H9 (cell line): ENCODE results near the gene MALL. TPM values are rescaled to one million over a fixed set of nuclear protein-coding genes. Genes with fewer than 3 reads are reported as not detected.
"Not testable (repeated sequence)": the region's sequence is repeated elsewhere in the genome, so short reads cannot be mapped to it uniquely, and the experiment has no call there.

ENCODE experiments used
- DNase-seq: peaks from one replicate; pipeline ENCODE4 v3.0.0-alpha.2; 2017
- H2AFZ ChIP-seq: one replicate; pipeline ENCODE4 v1.6.1; 2013; ENCODE audit warnings: mild to moderate bottlenecking, low read length, control low read depth, moderate library complexity
- H2AK5ac ChIP-seq: 2 replicates; pipeline ENCODE4 v1.6.1; 2013; ENCODE audit warnings: low read length, control low read depth, mixed read lengths; ENCODE audit not compliant: insufficient read length
- H2BK120ac ChIP-seq: one replicate; pipeline ENCODE4 v1.6.1; 2013; ENCODE audit warnings: low read depth, mild to moderate bottlenecking, low read length, control low read depth, inconsistent platforms; ENCODE audit not compliant: poor library complexity, severe bottlenecking
- H2BK12ac ChIP-seq: 2 replicates; pipeline ENCODE4 v1.6.1; 2013; ENCODE audit warnings: low read length, control low read depth, mixed read lengths, low read depth; ENCODE audit not compliant: insufficient read length
- H2BK15ac ChIP-seq: 2 replicates; pipeline ENCODE4 v1.6.1; 2013; ENCODE audit warnings: low read depth, low read length, control low read depth
- H2BK20ac ChIP-seq: one replicate; pipeline ENCODE4 v1.6.1; 2013; ENCODE audit warnings: low read depth, mild to moderate bottlenecking, low read length, control low read depth, inconsistent platforms; ENCODE audit not compliant: poor library complexity, severe bottlenecking
- H2BK5ac ChIP-seq: 2 replicates; pipeline ENCODE4 v1.6.1; 2013; ENCODE audit warnings: low read length, control low read depth, mixed read lengths; ENCODE audit not compliant: insufficient read length
- H3K14ac ChIP-seq: 2 replicates; pipeline ENCODE4 v1.6.1; 2013; ENCODE audit warnings: low read length, control low read depth; ENCODE audit not compliant: insufficient read depth
- H3K18ac ChIP-seq: 2 replicates; pipeline ENCODE4 v1.6.1; 2013; ENCODE audit warnings: low read depth, mild to moderate bottlenecking, mixed read lengths, low read length, control low read depth; ENCODE audit not compliant: insufficient read length
- H3K23ac ChIP-seq: 2 replicates; pipeline ENCODE4 v1.6.1; 2013; ENCODE audit warnings: low read length, control low read depth, mixed read lengths, low read depth; ENCODE audit not compliant: insufficient read length
- H3K23me2 ChIP-seq: 2 replicates; pipeline ENCODE4 v1.6.1; 2013; ENCODE audit warnings: low read depth, mild to moderate bottlenecking, mixed read lengths, low read length, control low read depth; ENCODE audit not compliant: insufficient read length, poor library complexity, severe bottlenecking
- H3K27ac ChIP-seq: 2 replicates; pipeline ENCODE4 v1.5.1; 2013; ENCODE audit warnings: low read length, control low read depth, mixed read lengths, low read depth; ENCODE audit not compliant: insufficient read length
- H3K27me3 ChIP-seq: 2 replicates; pipeline ENCODE4 v1.6.1; 2013; ENCODE audit warnings: low read length, control low read depth, inconsistent platforms; ENCODE audit not compliant: insufficient read depth
- H3K4ac ChIP-seq: 2 replicates; pipeline ENCODE4 v1.6.1; 2013; ENCODE audit warnings: low read depth, mild to moderate bottlenecking, control low read depth, inconsistent platforms, low read length, moderate library complexity
- H3K4me1 ChIP-seq: 2 replicates; pipeline ENCODE4 v1.6.1; 2013; ENCODE audit warnings: low read length, control low read depth, inconsistent platforms; ENCODE audit not compliant: insufficient read depth
- H3K4me2 ChIP-seq: 2 replicates; pipeline ENCODE4 v1.6.1; 2013; ENCODE audit warnings: low read length, control low read depth, mixed read lengths; ENCODE audit not compliant: insufficient read length, insufficient read depth
- H3K56ac ChIP-seq: 2 replicates; pipeline ENCODE4 v1.6.1; 2013; ENCODE audit warnings: low read depth, mild to moderate bottlenecking, mixed read lengths, low read length, control low read depth; ENCODE audit not compliant: insufficient read length
- H3K79me1 ChIP-seq: 2 replicates; pipeline ENCODE4 v1.6.1; 2013; ENCODE audit warnings: low read depth, mild to moderate bottlenecking, moderate library complexity, low read length, control low read depth, inconsistent platforms; ENCODE audit not compliant: insufficient read depth, poor library complexity, severe bottlenecking
- H3K79me2 ChIP-seq: 2 replicates; pipeline ENCODE4 v1.6.1; 2013; ENCODE audit warnings: low read length, control low read depth, inconsistent platforms; ENCODE audit not compliant: insufficient read depth
- H3K9ac ChIP-seq: 2 replicates; pipeline ENCODE4 v1.6.1; 2013; ENCODE audit warnings: low read length, control low read depth, mixed read lengths; ENCODE audit not compliant: insufficient read length; ENCODE audit errors: extremely low read depth
- H3K9me3 ChIP-seq: one replicate; pipeline ENCODE4 v1.6.1; 2013; ENCODE audit warnings: low read depth, low read length, inconsistent platforms; ENCODE audit not compliant: control insufficient read depth
- H3T11ph ChIP-seq: one replicate; pipeline ENCODE4 v1.6.1; 2013; ENCODE audit warnings: mild to moderate bottlenecking, low read length, control low read depth, inconsistent platforms
- H4K20me1 ChIP-seq: one replicate; pipeline ENCODE4 v1.6.1; 2013; ENCODE audit not compliant: control insufficient read depth, insufficient read length, insufficient read depth
- H4K5ac ChIP-seq: 2 replicates; pipeline ENCODE4 v1.6.1; 2013; ENCODE audit warnings: low read depth, mild to moderate bottlenecking, mixed read lengths, low read length, control low read depth; ENCODE audit not compliant: insufficient read length
- H4K8ac ChIP-seq: replicated peaks from 2 replicates; pipeline ENCODE4 v1.6.1; 2013; ENCODE audit warnings: low read length, control low read depth, mixed read lengths, low read depth; ENCODE audit not compliant: insufficient read length
- H4K91ac ChIP-seq: 2 replicates; pipeline ENCODE4 v1.6.1; 2013; ENCODE audit warnings: low read depth, mild to moderate bottlenecking, moderate library complexity, mixed read lengths, low read length, control low read depth; ENCODE audit not compliant: insufficient read length
- H3K27ac Mint-ChIP-seq, 3 experiments: 2 replicates in 2 of 3; 3 replicates in 1 of 3; pipeline ENCODE4 v1.8.0; 2020 to 2021; ENCODE audit warnings: mixed read lengths in 3 of 3, mild to moderate bottlenecking in 1 of 3, moderate library complexity in 1 of 3
- H3K27me3 Mint-ChIP-seq: 2 replicates; pipeline ENCODE4 v1.8.0; 2021; ENCODE audit warnings: low read depth, mild to moderate bottlenecking, moderate library complexity, mixed read lengths
- H3K36me3 Mint-ChIP-seq, 3 experiments: 2 replicates in 2 of 3; 3 replicates in 1 of 3; pipeline ENCODE4 v1.8.0; 2020 to 2021; ENCODE audit warnings: low read depth in 3 of 3, mixed read lengths in 3 of 3; ENCODE audit not compliant: insufficient read depth in 1 of 3
- H3K4me1 Mint-ChIP-seq, 2 experiments: 2 replicates each; pipeline ENCODE4 v1.8.0; 2020; ENCODE audit warnings: mixed read lengths in 2 of 2
- H3K4me3 Mint-ChIP-seq, 2 experiments: 2 replicates in 1 of 2; 3 replicates in 1 of 2; pipeline ENCODE4 v1.8.0; 2020 to 2021; ENCODE audit warnings: mild to moderate bottlenecking in 2 of 2, mixed read lengths in 2 of 2, moderate library complexity in 1 of 2
- H3K9me3 Mint-ChIP-seq, 2 experiments: 2 replicates in 1 of 2; 3 replicates in 1 of 2; pipeline ENCODE4 v1.8.0; 2020; ENCODE audit warnings: mild to moderate bottlenecking in 2 of 2, mixed read lengths in 2 of 2, moderate library complexity in 1 of 2
- WGBS: extraction: QIAGEN DNeasy Blood & Tissue Kit; methylation state at CpG from one replicate; pipeline ENCODE4 v1.1.7; 2013; ENCODE audit warnings: missing lambda C conversion rate, low lambda C conversion rate, mixed read lengths; ENCODE audit not compliant: insufficient read length; ENCODE audit errors: extremely low coverage; 5-methylcytosine and 5-hydroxymethylcytosine counted together
- total RNA-seq: library from RNA; stranded (reverse); gene quantifications from 2 replicates; pipeline ENCODE4 v1.2.1, GENCODE V29; 2021

Gene MALL
- total RNA-seq, 1 experiment from 2014 or later: 5.0 TPM

DNA sequence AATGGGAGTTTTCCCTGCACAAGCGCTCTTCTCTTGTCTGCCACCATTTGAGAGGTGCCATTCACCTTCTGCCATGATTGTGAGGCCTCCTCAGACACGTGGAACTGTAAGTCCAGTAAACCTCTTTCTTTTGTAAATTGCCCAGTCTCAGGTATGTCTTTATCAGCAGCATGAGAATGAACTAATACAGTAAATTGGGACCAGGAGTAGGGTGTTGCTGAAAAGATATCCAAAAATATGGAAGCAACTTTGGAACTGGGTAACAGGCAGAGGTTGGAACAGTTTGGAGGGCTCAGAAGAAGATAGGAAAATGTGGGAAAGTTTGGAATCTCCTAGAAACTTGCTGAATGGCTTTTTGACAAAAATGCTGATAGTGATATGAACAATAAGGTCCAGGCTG, 38.6 kb upstream of the MALL start:
- not testable (repeated sequence) for H3T11ph ChIP-seq, H3K4ac ChIP-seq, H3K79me1 ChIP-seq, H3K18ac ChIP-seq, H3K56ac ChIP-seq, H3K4me3 Mint-ChIP-seq, H3K23me2 ChIP-seq, H2BK12ac ChIP-seq, H4K91ac ChIP-seq, H3K4me1 ChIP-seq, DNase-seq, H2AFZ ChIP-seq, H2BK120ac ChIP-seq, H3K27me3 ChIP-seq, H3K27ac Mint-ChIP-seq, H3K27ac ChIP-seq, H3K14ac ChIP-seq, H2BK5ac ChIP-seq, H3K9me3 ChIP-seq, H4K20me1 ChIP-seq, H2BK20ac ChIP-seq, H3K27me3 Mint-ChIP-seq, H4K5ac ChIP-seq, H2AK5ac ChIP-seq, H2BK15ac ChIP-seq, H3K4me2 ChIP-seq, H3K79me2 ChIP-seq, H3K23ac ChIP-seq, H3K4me1 Mint-ChIP-seq, H3K9ac ChIP-seq, H4K8ac ChIP-seq
- WGBS: no CpG with 5 or more reads among the region's 2 CpGs
- Mint-ChIP-seq H3K36me3 (peaks cover 16 to 27% (median 25%) of the 10 kb centered on the region in 3 experiments), H3K9me3 (peaks cover 34 to 36% of the 10 kb centered on the region in 2 experiments)
